ENCODE results near the gene DNAJC8.
A peak's percentile ranks its signal among the peaks of the same experiment; 100 is the strongest.

Gene DNAJC8

GRCh38 chr1:28232558-28233263 is at the start of gene DNAJC8:
Gene DNAJC8, minus strand, starts transcription at chr1:28233029. Its CDS starts 31 bp downstream, at chr1:28232998.
- peaks cover 5% of the 10 kb centered on the region for H3K36me3 ChIP-seq (ENCODE audit: control insufficient read depth, insufficient read depth, low read length)
- H3K9ac ChIP-seq (ENCODE audit: low read length): peak within 1 kb of the TSS; percentile 100
- H3K27ac ChIP-seq (ENCODE audit: low read depth, low read length): peak within 1 kb of the TSS; percentile 83
- peak within 1 kb of the TSS; percentile 100 for H3K4me3 ChIP-seq (ENCODE audit: low read length)
- peaks cover 17% of the 10 kb centered on the region for H3K4me1 ChIP-seq (ENCODE audit: control insufficient read depth, insufficient read depth, low read length)
- no peaks in the 10 kb centered on the region for H3K27me3 ChIP-seq (ENCODE audit: control insufficient read depth, insufficient read depth, low read length)

GRCh38 chr1:28281608-28282425 is 49.0 kb upstream of the DNAJC8 start:
- H3K36me3 ChIP-seq (ENCODE audit: control insufficient read depth, insufficient read depth, low read length): peaks cover 21% of the 10 kb centered on the region
- H3K4me1 ChIP-seq (ENCODE audit: control insufficient read depth, insufficient read depth, low read length): no peaks in the 10 kb centered on the region
- no peak overlapping the region for H3K27ac ChIP-seq (ENCODE audit: low read depth, low read length)
- no peak overlapping the region for H3K9ac ChIP-seq (ENCODE audit: low read length)
- H3K4me3 ChIP-seq (ENCODE audit: low read length): no peak overlapping the region
- no peaks in the 10 kb centered on the region for H3K27me3 ChIP-seq (ENCODE audit: control insufficient read depth, insufficient read depth, low read length)

- Histone ChIP-seq H3K4me3 (ENCODE audit: low read length) (no peak overlapping the region), H3K27ac (ENCODE audit: low read depth, low read length) (no peak overlapping the region), H3K36me3 (ENCODE audit: control insufficient read depth, insufficient read depth, low read length) (peaks cover 21% of the 10 kb centered on the region), H3K4me1 (ENCODE audit: control insufficient read depth, insufficient read depth, low read length) (no peaks in the 10 kb centered on the region), H3K9ac (ENCODE audit: low read length) (no peak overlapping the region), H3K27me3 (ENCODE audit: control insufficient read depth, insufficient read depth, low read length) (no peaks in the 10 kb centered on the region)
These were observed 48.1 kb upstream of the DNAJC8 start for GRCh38 chr1:28280977-28281381.

GRCh38 chr1:28280501-28280900 is 47.7 kb upstream of the DNAJC8 start:
- H3K27ac ChIP-seq (ENCODE audit: low read depth, low read length): no peak overlapping the region
- no peaks in the 10 kb centered on the region for H3K27me3 ChIP-seq (ENCODE audit: control insufficient read depth, insufficient read depth, low read length)
- H3K9ac ChIP-seq (ENCODE audit: low read length): no peak overlapping the region
- no peak overlapping the region for H3K4me3 ChIP-seq (ENCODE audit: low read length)
- H3K4me1 ChIP-seq (ENCODE audit: control insufficient read depth, insufficient read depth, low read length): no peaks in the 10 kb centered on the region
- peaks cover 21% of the 10 kb centered on the region for H3K36me3 ChIP-seq (ENCODE audit: control insufficient read depth, insufficient read depth, low read length)

DNA sequence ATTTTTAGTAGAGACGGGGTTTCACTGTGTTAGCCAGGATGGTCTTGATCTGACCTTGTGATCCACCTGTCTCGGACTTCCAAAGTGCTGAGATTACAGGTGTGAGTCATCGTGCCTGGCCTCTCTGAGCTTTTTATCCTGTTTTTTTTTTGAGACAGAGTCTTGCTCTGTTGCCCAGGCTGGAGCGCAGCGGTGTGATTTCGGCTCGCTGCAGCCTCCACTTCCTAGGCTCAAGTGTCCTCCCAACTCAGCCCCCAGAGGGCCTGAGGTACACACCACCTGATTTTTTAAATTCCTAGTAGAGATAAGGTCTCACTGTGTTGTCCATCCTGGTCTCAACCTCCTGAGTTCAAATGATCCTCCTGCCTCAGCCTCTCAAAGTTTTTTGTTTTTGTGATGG is 46.9 kb upstream of the DNAJC8 start:
- H3K4me3 ChIP-seq (ENCODE audit: low read length): no peak overlapping the region
- H3K27ac ChIP-seq (ENCODE audit: low read depth, low read length): no peak overlapping the region
- H3K9ac ChIP-seq (ENCODE audit: low read length): no peak overlapping the region
- H3K27me3 ChIP-seq (ENCODE audit: control insufficient read depth, insufficient read depth, low read length): no peaks in the 10 kb centered on the region
- no peaks in the 10 kb centered on the region for H3K4me1 ChIP-seq (ENCODE audit: control insufficient read depth, insufficient read depth, low read length)
- H3K36me3 ChIP-seq (ENCODE audit: control insufficient read depth, insufficient read depth, low read length): peaks cover 24% of the 10 kb centered on the region

DNA sequence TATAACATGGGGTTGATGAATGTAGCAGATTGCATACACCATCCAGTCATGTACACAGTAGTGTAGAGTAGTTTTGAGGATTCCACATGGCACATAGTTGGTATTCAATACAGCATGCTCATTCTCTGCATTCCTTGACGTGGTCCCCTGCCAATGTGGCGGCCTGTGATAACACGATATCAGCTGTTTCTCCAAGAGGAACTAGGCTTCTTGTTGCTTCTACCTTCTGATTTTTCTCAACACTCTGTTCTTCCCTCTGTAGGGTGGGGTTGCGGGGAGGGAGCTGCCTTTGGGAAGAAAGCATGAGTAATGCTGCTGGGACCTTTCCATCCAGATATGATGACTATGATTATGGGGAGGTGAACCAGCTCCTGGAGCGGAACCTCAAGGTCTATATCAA is 45.9 kb upstream of the DNAJC8 start:
- no peak overlapping the region for H3K4me3 ChIP-seq (ENCODE audit: low read length)

DNA sequence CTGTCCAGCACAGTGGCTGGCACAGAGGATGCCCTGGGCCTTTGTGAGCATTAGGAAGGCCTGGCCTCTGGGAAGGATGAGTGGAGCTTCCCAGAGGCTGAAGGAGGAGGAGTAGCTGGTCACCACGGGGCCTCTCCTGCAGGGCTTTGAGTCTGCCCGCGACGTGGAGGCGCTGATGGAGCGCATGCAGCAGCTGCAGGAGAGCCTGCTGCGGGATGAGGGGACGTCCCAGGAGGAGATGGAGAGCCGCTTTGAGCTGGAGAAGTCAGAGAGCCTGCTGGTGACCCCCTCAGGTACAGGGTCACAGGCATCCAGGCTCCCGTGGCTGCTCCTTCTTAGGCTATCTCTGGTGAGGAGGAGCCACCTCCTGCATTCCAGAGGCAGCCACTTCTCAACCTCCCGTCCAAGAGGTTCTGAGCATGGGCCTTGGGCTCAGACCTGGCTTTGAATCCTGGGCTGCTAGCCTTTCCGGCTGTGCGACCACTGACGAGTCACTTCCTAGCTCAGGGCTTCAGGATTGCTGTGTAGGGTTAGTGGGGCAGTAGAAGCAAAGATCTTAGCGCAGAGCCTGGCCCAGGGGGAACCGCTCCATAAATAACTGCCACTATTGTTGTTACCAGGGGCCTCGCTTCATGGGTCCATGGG is 40.5 kb upstream of the DNAJC8 start:
- no peak overlapping the region for H3K4me3 ChIP-seq (ENCODE audit: low read length)
- no peaks in the 10 kb centered on the region for H3K4me1 ChIP-seq (ENCODE audit: control insufficient read depth, insufficient read depth, low read length)
- no peak overlapping the region for H3K9ac ChIP-seq (ENCODE audit: low read length)
- peaks cover 31% of the 10 kb centered on the region for H3K36me3 ChIP-seq (ENCODE audit: control insufficient read depth, insufficient read depth, low read length)
- H3K27ac ChIP-seq (ENCODE audit: low read depth, low read length): no peak overlapping the region
- H3K27me3 ChIP-seq (ENCODE audit: control insufficient read depth, insufficient read depth, low read length): no peaks in the 10 kb centered on the region

More for the DNA sequence above, 45.9 kb upstream of the DNAJC8 start:
- Histone ChIP-seq H3K4me1 (ENCODE audit: control insufficient read depth, insufficient read depth, low read length) (no peaks in the 10 kb centered on the region), H3K27me3 (ENCODE audit: control insufficient read depth, insufficient read depth, low read length) (no peaks in the 10 kb centered on the region), H3K9ac (ENCODE audit: low read length) (no peak overlapping the region), H3K36me3 (ENCODE audit: control insufficient read depth, insufficient read depth, low read length) (peaks cover 32% of the 10 kb centered on the region), H3K27ac (ENCODE audit: low read depth, low read length) (no peak overlapping the region)

GRCh38 chr1:28272215-28272852 is 39.5 kb upstream of the DNAJC8 start:
- H3K36me3 ChIP-seq (ENCODE audit: control insufficient read depth, insufficient read depth, low read length): peaks cover 26% of the 10 kb centered on the region
- H3K27me3 ChIP-seq (ENCODE audit: control insufficient read depth, insufficient read depth, low read length): no peaks in the 10 kb centered on the region
- H3K4me3 ChIP-seq (ENCODE audit: low read length): no peak overlapping the region
- H3K4me1 ChIP-seq (ENCODE audit: control insufficient read depth, insufficient read depth, low read length): no peaks in the 10 kb centered on the region
- no peak overlapping the region for H3K27ac ChIP-seq (ENCODE audit: low read depth, low read length)
- no peak overlapping the region for H3K9ac ChIP-seq (ENCODE audit: low read length)

DNA sequence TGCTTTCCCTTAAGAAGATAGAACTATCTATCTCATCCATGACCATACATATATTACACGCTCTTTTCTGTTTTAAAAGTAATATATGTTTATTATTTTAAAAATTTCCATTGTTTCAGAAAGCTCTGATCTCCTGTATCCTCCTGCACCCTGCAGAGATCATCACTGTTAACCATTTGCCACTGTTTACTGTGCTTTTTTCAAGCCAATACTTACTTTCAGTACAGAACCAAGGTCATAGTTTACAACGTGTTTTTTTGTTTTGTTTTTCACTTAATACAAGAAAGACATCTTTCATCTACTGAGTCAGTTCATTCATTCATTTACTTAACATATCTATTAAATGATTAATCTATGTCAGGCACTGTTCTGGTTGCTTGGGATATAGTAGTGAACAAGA is 36.7 kb upstream of the DNAJC8 start:
- Histone ChIP-seq H3K27me3 (ENCODE audit: control insufficient read depth, insufficient read depth, low read length) (no peaks in the 10 kb centered on the region), H3K4me3 (ENCODE audit: low read length) (no peak overlapping the region), H3K4me1 (ENCODE audit: control insufficient read depth, insufficient read depth, low read length) (no peaks in the 10 kb centered on the region), H3K36me3 (ENCODE audit: control insufficient read depth, insufficient read depth, low read length) (peaks cover 21% of the 10 kb centered on the region), H3K9ac (ENCODE audit: low read length) (no peak overlapping the region), H3K27ac (ENCODE audit: low read depth, low read length) (no peak overlapping the region)

- H3K27ac ChIP-seq (ENCODE audit: low read depth, low read length): no peak overlapping the region
These were observed 34.8 kb upstream of the DNAJC8 start for GRCh38 chr1:28267633-28268032.

DNA sequence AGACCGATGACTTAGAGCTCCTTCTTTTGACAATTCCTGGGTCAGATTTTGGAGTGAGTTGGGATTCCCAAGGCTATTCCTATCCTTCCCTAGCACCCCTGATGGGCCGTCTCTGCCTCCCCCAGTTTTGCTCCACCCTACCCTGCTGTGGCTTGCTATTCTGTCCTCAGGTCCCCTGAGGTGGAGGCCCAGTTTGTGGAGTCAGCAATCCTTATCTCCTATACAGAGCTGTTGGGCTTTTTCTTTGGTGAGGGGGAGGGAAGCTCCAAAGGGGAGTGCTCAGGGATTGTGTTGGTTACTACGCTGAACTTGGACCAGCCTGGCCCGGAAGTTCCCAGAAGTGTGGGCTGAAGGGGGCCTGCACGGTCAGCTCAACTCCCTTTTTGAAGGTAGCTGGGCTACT is 34.1 kb upstream of the DNAJC8 start:
- Histone ChIP-seq H3K9ac (ENCODE audit: low read length) (no peak overlapping the region), H3K27me3 (ENCODE audit: control insufficient read depth, insufficient read depth, low read length) (no peaks in the 10 kb centered on the region), H3K4me1 (ENCODE audit: control insufficient read depth, insufficient read depth, low read length) (no peaks in the 10 kb centered on the region), H3K4me3 (ENCODE audit: low read length) (no peak overlapping the region), H3K27ac (ENCODE audit: low read depth, low read length) (no peak overlapping the region), H3K36me3 (ENCODE audit: control insufficient read depth, insufficient read depth, low read length) (no peaks in the 10 kb centered on the region)

More at GRCh38 chr1:28267633-28268032, 34.8 kb upstream of the DNAJC8 start:
- H3K9ac ChIP-seq (ENCODE audit: low read length): no peak overlapping the region
- peaks cover 3% of the 10 kb centered on the region for H3K36me3 ChIP-seq (ENCODE audit: control insufficient read depth, insufficient read depth, low read length)
- no peak overlapping the region for H3K4me3 ChIP-seq (ENCODE audit: low read length)
- H3K27me3 ChIP-seq (ENCODE audit: control insufficient read depth, insufficient read depth, low read length): no peaks in the 10 kb centered on the region
- H3K4me1 ChIP-seq (ENCODE audit: control insufficient read depth, insufficient read depth, low read length): no peaks in the 10 kb centered on the region

DNA sequence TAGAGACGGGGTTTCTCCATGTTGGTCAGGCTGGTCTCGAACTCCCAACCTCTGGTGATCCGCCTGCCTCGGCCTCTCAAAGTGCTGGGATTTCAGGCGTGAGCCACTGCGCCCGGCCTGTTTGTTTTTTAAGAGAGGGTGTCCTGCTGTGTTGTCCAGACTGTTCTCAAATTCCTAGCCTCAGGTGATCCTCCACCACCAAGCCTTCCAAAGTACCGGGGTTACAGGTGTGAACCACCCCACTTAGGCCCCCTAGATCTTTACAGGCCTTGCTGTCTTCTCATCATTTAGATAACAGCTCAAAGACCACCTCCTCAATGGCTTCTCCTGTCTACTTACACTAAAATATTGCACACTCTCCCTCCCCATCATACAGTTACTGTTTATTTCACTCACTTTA is 32.7 kb upstream of the DNAJC8 start:
- Histone ChIP-seq H3K27me3 (ENCODE audit: control insufficient read depth, insufficient read depth, low read length) (no peaks in the 10 kb centered on the region), H3K27ac (ENCODE audit: low read depth, low read length) (no peak overlapping the region)

More for the DNA sequence above, 32.7 kb upstream of the DNAJC8 start:
- Histone ChIP-seq H3K4me3 (ENCODE audit: low read length) (no peak overlapping the region), H3K9ac (ENCODE audit: low read length) (no peak overlapping the region), H3K36me3 (ENCODE audit: control insufficient read depth, insufficient read depth, low read length) (no peaks in the 10 kb centered on the region), H3K4me1 (ENCODE audit: control insufficient read depth, insufficient read depth, low read length) (peaks cover 2% of the 10 kb centered on the region)
